H1 (cell line): ENCODE data around the gene RIPOR2. TPM values are rescaled to one million over a fixed set of nuclear protein-coding genes. Genes with fewer than 3 reads are reported as not detected.

Experiments used
- FOSL1 ChIP-seq: IDR thresholded peaks from 2 replicates; pipeline ENCODE4 v1.6.1; 2011; ENCODE audit warnings: mild to moderate bottlenecking, low read depth, low read length, moderate library complexity; ENCODE audit not compliant: insufficient read depth
- polyA plus RNA-seq, 7 experiments: library from polyadenylated mRNA; depleted of rRNA in 3 of 7; stranded (reverse) in 5 of 7; unstranded in 2 of 7; fragments of >200 nt in 5 of 7; fragments of 200-250 nt in 2 of 7; gene quantifications; 1 replicate in 5 of 7; 2 replicates in 1 of 7; 4 replicates in 1 of 7; pipeline versions ENCODE4 v1.2.1 to v1.2.3, GENCODE V29; 2011 to 2013; ENCODE audit warnings: missing spikeins in 2 of 7, mixed read lengths in 2 of 7
- total RNA-seq: library from RNA; stranded (reverse); fragmentation: NEBNext Ultra II Directional; extraction: Animal tissue kit (Norgen Biotek cat#: 25700); gene quantifications from 2 replicates; pipeline ENCODE4 v1.2.1, GENCODE V29; 2021

Gene RIPOR2
- total and polyA plus RNA-seq, 2 of the 8 experiments (the other 6 are each of a cell fraction or from before 2014, with no cell fraction given), result 16.7 to 45.6 TPM

- no peak for TF ChIP-seq FOSL1
- TF ChIP-seq, all 59 proteins: peak for 0
These were observed 23.6 kb upstream of the RIPOR2 start (continued) for GRCh38 chr6:24959319-24959718.
